ENCODE measurements around the gene P2RY12.
A peak's percentile ranks its signal among the peaks of the same experiment; 100 is the strongest.

The P2RY12 gene

GRCh38 chr3:151318991-151319390, 65.6 kb downstream of the P2RY12 start:
- no peak overlapping the region for H4K8ac ChIP-seq (ENCODE audit: low read length)
- 100% methylated on average over 7 of the region's 7 CpGs for WGBS
- no peak overlapping the region for H2BK5ac ChIP-seq (ENCODE audit: low read depth, low read length, poor library complexity, severe bottlenecking)
- H3K4me1 ChIP-seq (ENCODE audit: control insufficient read depth, insufficient read depth, low read depth, low read length): no peaks in the 10 kb centered on the region
- no peak overlapping the region for H2BK120ac ChIP-seq (ENCODE audit: low read depth, low read length)
- no peak overlapping the region for H3K4ac ChIP-seq (ENCODE audit: low read depth in 1 of 2, low read length in 2 of 2)
- no peak overlapping the region for H3K4me2 ChIP-seq (ENCODE audit: low read length, poor library complexity, severe bottlenecking)
- H4K91ac ChIP-seq (ENCODE audit: low read length): no peak overlapping the region
- no peak overlapping the region for H2AFZ ChIP-seq (ENCODE audit: low read depth, low read length)
- no peak overlapping the region for H2BK12ac ChIP-seq (ENCODE audit: low read length in 2 of 2)
- DNase-seq: no peak
- H2AK5ac ChIP-seq (ENCODE audit: low read length, severe bottlenecking): peak overlapping the region; percentile 94
- no peak overlapping the region for H3K23ac ChIP-seq (ENCODE audit: low read length in 2 of 2)
- no peaks in the 10 kb centered on the region for H3K79me1 ChIP-seq (replicated peaks; ENCODE audit: low read length, poor library complexity, severe bottlenecking)
- H3K9me3 ChIP-seq (ENCODE audit: control insufficient read depth, low read length): no peaks in the 10 kb centered on the region
- no peak overlapping the region for H3K18ac ChIP-seq (ENCODE audit: low read depth in 1 of 2, low read length in 2 of 2)
- no peak overlapping the region for H3K9ac ChIP-seq (ENCODE audit: low read length)
- no peak overlapping the region for H3K27ac ChIP-seq (ENCODE audit: low read length, poor library complexity, severe bottlenecking)
- no peaks in the 10 kb centered on the region for H3K36me3 ChIP-seq (ENCODE audit: control insufficient read depth in 1 of 2, insufficient read depth in 2 of 2, low read depth in 1 of 2, low read length in 2 of 2)
- H3K4me3 ChIP-seq (ENCODE audit: insufficient read depth in 1 of 2, low read depth in 1 of 2, low read length in 2 of 2): no peak overlapping the region
- H3K14ac ChIP-seq (ENCODE audit: low read length in 2 of 2): no peak overlapping the region
- H2BK15ac ChIP-seq (ENCODE audit: low read depth, poor library complexity, severe bottlenecking): no peak overlapping the region
- no peaks in the 10 kb centered on the region for H3K27me3 ChIP-seq (ENCODE audit: control insufficient read depth in 1 of 2, insufficient read depth in 1 of 2, low read length in 2 of 2)

- Histone ChIP-seq H3K27me3 (ENCODE audit: control insufficient read depth in 1 of 2, insufficient read depth in 1 of 2, low read length in 2 of 2) (no peaks in the 10 kb centered on the region), H3K4me3 (ENCODE audit: insufficient read depth in 1 of 2, low read depth in 1 of 2, low read length in 2 of 2) (no peak overlapping the region), H3K36me3 (ENCODE audit: control insufficient read depth in 1 of 2, insufficient read depth in 2 of 2, low read depth in 1 of 2, low read length in 2 of 2) (no peaks in the 10 kb centered on the region), H2BK120ac (ENCODE audit: low read depth, low read length) (no peak overlapping the region), H2BK15ac (ENCODE audit: low read depth, poor library complexity, severe bottlenecking) (no peak overlapping the region), H2AK5ac (ENCODE audit: low read length, severe bottlenecking) (no peak overlapping the region), H3K4me1 (ENCODE audit: control insufficient read depth, insufficient read depth, low read depth, low read length) (no peaks in the 10 kb centered on the region), H3K79me1 (replicated peaks; ENCODE audit: low read length, poor library complexity, severe bottlenecking) (no peaks in the 10 kb centered on the region), H3K9me3 (ENCODE audit: control insufficient read depth, low read length) (no peaks in the 10 kb centered on the region), H3K18ac (ENCODE audit: low read depth in 1 of 2, low read length in 2 of 2) (no peak overlapping the region), H3K23ac (ENCODE audit: low read length in 2 of 2) (no peak overlapping the region), H3K4me2 (ENCODE audit: low read length, poor library complexity, severe bottlenecking) (no peak overlapping the region), H3K4ac (ENCODE audit: low read depth in 1 of 2, low read length in 2 of 2) (no peak overlapping the region), H2BK5ac (ENCODE audit: low read depth, low read length, poor library complexity, severe bottlenecking) (no peak overlapping the region), H4K8ac (ENCODE audit: low read length) (no peak overlapping the region), H3K14ac (ENCODE audit: low read length in 2 of 2) (no peak overlapping the region), H4K91ac (ENCODE audit: low read length) (no peak overlapping the region), H3K9ac (ENCODE audit: low read length) (no peak overlapping the region), H2BK12ac (ENCODE audit: low read length in 2 of 2) (no peak overlapping the region), H2AFZ (ENCODE audit: low read depth, low read length) (no peak overlapping the region), H3K27ac (ENCODE audit: low read length, poor library complexity, severe bottlenecking) (no peak overlapping the region)
- DNase-seq: no peak
These were observed 66.2 kb downstream of the P2RY12 start for GRCh38 chr3:151318313-151318712.

- H3K9ac ChIP-seq (ENCODE audit: low read length): no peak within 1 kb of the TSS
- H3K79me1 ChIP-seq (replicated peaks; ENCODE audit: low read length, poor library complexity, severe bottlenecking): no peaks in the 10 kb centered on the region
- H3K27me3 ChIP-seq (ENCODE audit: control insufficient read depth in 1 of 2, insufficient read depth in 1 of 2, low read length in 2 of 2): no peaks in the 10 kb centered on the region
- H4K91ac ChIP-seq (ENCODE audit: low read length): no peak within 1 kb of the TSS
- H2AK5ac ChIP-seq (ENCODE audit: low read length, severe bottlenecking): no peak within 1 kb of the TSS
- H3K4me2 ChIP-seq (ENCODE audit: low read length, poor library complexity, severe bottlenecking): no peak within 1 kb of the TSS
- peak within 1 kb of the TSS in 1 of 2 experiments; percentile 67 for H2BK12ac ChIP-seq (ENCODE audit: low read length in 2 of 2)
- no peak within 1 kb of the TSS for H3K18ac ChIP-seq (ENCODE audit: low read depth in 1 of 2, low read length in 2 of 2)
- no peak within 1 kb of the TSS for H4K8ac ChIP-seq (ENCODE audit: low read length)
- H3K23ac ChIP-seq (ENCODE audit: low read length in 2 of 2): no peak within 1 kb of the TSS
- no peaks in the 10 kb centered on the region for H3K9me3 ChIP-seq (ENCODE audit: control insufficient read depth, low read length)
- no peak for DNase-seq
- no peak within 1 kb of the TSS for H3K4ac ChIP-seq (ENCODE audit: low read depth in 1 of 2, low read length in 2 of 2)
- H2BK5ac ChIP-seq (ENCODE audit: low read depth, low read length, poor library complexity, severe bottlenecking): no peak within 1 kb of the TSS
- WGBS: 75% methylated on average over 6 of the region's 7 CpGs
- no peak within 1 kb of the TSS for H2BK15ac ChIP-seq (ENCODE audit: low read depth, poor library complexity, severe bottlenecking)
- no peaks in the 10 kb centered on the region for H3K4me1 ChIP-seq (ENCODE audit: control insufficient read depth, insufficient read depth, low read depth, low read length)
- H2AFZ ChIP-seq (ENCODE audit: low read depth, low read length): no peak within 1 kb of the TSS
- no peak within 1 kb of the TSS for H3K14ac ChIP-seq (ENCODE audit: low read length in 2 of 2)
- no peaks in the 10 kb centered on the region for H3K36me3 ChIP-seq (ENCODE audit: control insufficient read depth in 1 of 2, insufficient read depth in 2 of 2, low read depth in 1 of 2, low read length in 2 of 2)
- no peak within 1 kb of the TSS for H3K4me3 ChIP-seq (ENCODE audit: insufficient read depth in 1 of 2, low read depth in 1 of 2, low read length in 2 of 2)
- H3K27ac ChIP-seq (ENCODE audit: low read length, poor library complexity, severe bottlenecking): no peak within 1 kb of the TSS
- H2BK120ac ChIP-seq (ENCODE audit: low read depth, low read length): no peak within 1 kb of the TSS
These were observed 68.1 kb downstream of the P2RY12 start, which contains the start of gene GPR87 for GRCh38 chr3:151316267-151316991. GPR87 (minus strand) TSS chr3:151316820; CDS start chr3:151300100, 16,720 bp downstream.

- Histone ChIP-seq H3K4ac (ENCODE audit: low read depth in 1 of 2, low read length in 2 of 2) (no peak overlapping the region), H3K4me1 (ENCODE audit: control insufficient read depth, insufficient read depth, low read depth, low read length) (no peaks in the 10 kb centered on the region), H2BK120ac (ENCODE audit: low read depth, low read length) (no peak overlapping the region), H3K79me1 (replicated peaks; ENCODE audit: low read length, poor library complexity, severe bottlenecking) (no peaks in the 10 kb centered on the region), H3K4me2 (ENCODE audit: low read length, poor library complexity, severe bottlenecking) (no peak overlapping the region), H3K9ac (ENCODE audit: low read length) (no peak overlapping the region), H3K18ac (ENCODE audit: low read depth in 1 of 2, low read length in 2 of 2) (no peak overlapping the region), H2BK5ac (ENCODE audit: low read depth, low read length, poor library complexity, severe bottlenecking) (no peak overlapping the region), H2AK5ac (ENCODE audit: low read length, severe bottlenecking) (no peak overlapping the region), H4K8ac (ENCODE audit: low read length) (no peak overlapping the region), H3K23ac (ENCODE audit: low read length in 2 of 2) (no peak overlapping the region), H3K9me3 (ENCODE audit: control insufficient read depth, low read length) (no peaks in the 10 kb centered on the region), H2AFZ (ENCODE audit: low read depth, low read length) (no peak overlapping the region), H3K27me3 (ENCODE audit: control insufficient read depth in 1 of 2, insufficient read depth in 1 of 2, low read length in 2 of 2) (no peaks in the 10 kb centered on the region), H3K14ac (ENCODE audit: low read length in 2 of 2) (no peak overlapping the region), H3K27ac (ENCODE audit: low read length, poor library complexity, severe bottlenecking) (no peak overlapping the region), H3K4me3 (ENCODE audit: insufficient read depth in 1 of 2, low read depth in 1 of 2, low read length in 2 of 2) (no peak overlapping the region), H2BK15ac (ENCODE audit: low read depth, poor library complexity, severe bottlenecking) (no peak overlapping the region), H2BK12ac (ENCODE audit: low read length in 2 of 2) (peak overlapping the region in 1 of 2 experiments; percentile 67), H3K36me3 (ENCODE audit: control insufficient read depth in 1 of 2, insufficient read depth in 2 of 2, low read depth in 1 of 2, low read length in 2 of 2) (no peaks in the 10 kb centered on the region), H4K91ac (ENCODE audit: low read length) (no peak overlapping the region)
- no CpG with 5 or more reads among the region's 2 CpGs for WGBS
- DNase-seq: no peak
These were observed 68.7 kb downstream of the P2RY12 start for GRCh38 chr3:151315846-151316245.
